GM12874 (cell line): ENCODE data around the gene CTIF.

Source experiments
- CTCF ChIP-seq: IDR thresholded peaks from 2 replicates; pipeline ENCODE4 v1.5.1; 2011; ENCODE audit warnings: low read depth, mild to moderate bottlenecking, control low read depth, low read length, moderate library complexity; ENCODE audit not compliant: insufficient read depth

CTIF gene

DNA sequence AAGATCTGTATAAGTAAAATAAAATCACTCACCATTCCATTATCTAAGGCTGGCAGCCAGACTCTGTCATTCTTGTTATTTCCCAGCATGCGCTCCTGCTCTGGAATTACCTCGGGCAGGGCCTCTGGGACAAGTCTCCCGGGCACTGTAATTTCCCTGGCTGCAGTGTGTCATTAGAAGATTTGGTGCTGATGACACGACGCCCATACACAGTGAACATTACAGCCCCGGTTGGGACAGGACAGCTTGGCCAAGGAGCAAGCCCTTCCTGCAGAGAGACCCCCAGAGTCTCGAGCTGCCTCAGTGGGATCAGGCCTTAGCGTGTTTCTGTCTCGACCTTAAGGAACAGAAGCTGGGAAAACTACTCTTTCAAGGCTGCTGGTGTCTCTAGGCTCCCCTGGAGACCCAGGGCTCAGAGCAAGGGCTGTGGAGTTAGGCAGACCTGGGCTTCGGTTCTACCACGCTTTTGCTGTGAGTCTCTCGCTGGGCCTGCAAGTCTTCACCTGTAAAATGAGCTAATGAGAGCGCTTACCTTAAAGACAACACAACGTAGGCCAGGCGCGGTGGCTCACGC lies 372.2 kb downstream of the CTIF start:
- TF ChIP-seq CTCF, result no peak
